GM12872 (cell line): ENCODE results near the gene DTNA.

Experiments used
- CTCF ChIP-seq: IDR thresholded peaks from 3 replicates; pipeline ENCODE4 v1.5.1; 2011; ENCODE audit warnings: low read depth, mild to moderate bottlenecking, low read length, moderate library complexity; ENCODE audit not compliant: insufficient read depth

DTNA gene

DNA sequence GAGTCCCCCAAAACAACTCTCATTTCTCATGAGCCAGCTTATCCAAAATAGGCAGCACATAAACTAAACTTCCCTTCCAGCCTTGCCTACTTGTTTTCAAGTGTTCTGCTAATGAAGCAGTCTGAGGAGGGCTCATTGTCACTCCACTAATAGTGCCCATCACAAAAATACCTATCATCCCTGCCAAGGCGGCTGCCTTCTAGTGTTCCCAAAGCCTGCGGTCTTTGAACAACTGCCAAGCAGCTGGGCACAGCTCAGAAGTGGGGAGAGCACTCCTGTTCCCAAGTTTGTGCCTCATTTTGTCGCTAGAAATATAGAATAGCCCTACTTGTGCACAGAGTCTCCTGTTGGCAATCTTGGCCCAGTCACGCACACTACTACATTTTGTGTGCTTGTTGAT lies 50.3 kb downstream of the DTNA start:
- no peak for TF ChIP-seq CTCF

GRCh38 chr18:34764451-34764850 lies 54.4 kb downstream of the DTNA start:
- TF ChIP-seq CTCF: 0 out of 3 replicates have a peak, but pooled peaks have one; percentile 4

DNA sequence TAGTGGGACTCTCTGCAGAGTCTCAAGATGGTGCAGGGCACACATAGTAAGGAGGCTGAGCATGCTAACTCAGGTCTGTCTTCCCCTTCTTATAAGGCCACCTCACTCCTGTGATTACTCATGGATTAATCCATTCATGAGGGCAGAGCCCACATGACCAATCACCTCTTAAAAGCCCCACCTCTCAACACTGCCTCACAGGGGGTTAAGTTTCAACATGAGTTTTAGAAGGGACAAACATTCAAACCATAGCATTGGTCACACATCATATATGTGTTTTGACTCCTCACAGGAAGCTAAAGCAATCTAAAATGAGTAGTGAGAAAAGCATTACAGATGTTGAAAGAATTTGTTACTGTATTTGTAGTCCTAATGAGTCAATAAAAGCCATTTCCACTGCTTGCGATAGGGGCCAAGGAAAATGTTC lies 57.5 kb downstream of the DTNA start:
- no peak for TF ChIP-seq CTCF

- no peak for TF ChIP-seq CTCF
These were observed 61.9 kb downstream of the DTNA start for GRCh38 chr18:34771958-34772357.

GRCh38 chr18:34772887-34773286 lies 62.8 kb downstream of the DTNA start:
- no peak for TF ChIP-seq CTCF

- no peak for TF ChIP-seq CTCF
These were observed 63.3 kb downstream of the DTNA start for GRCh38 chr18:34773378-34773777.

GRCh38 chr18:34773961-34774766 lies 64.1 kb downstream of the DTNA start:
- TF ChIP-seq CTCF: no peak

- no peak for TF ChIP-seq CTCF
These were observed 65.4 kb downstream of the DTNA start for GRCh38 chr18:34775461-34775860.
